ENCODE measurements around the gene WDFY1. TPM values are rescaled to one million over a fixed set of nuclear protein-coding genes. Genes with fewer than 3 reads are reported as not detected.

The WDFY1 gene
- total and polyA plus RNA-seq, 2 donors from 2014 or later, result 10.4 to 38.4 TPM

DNA sequence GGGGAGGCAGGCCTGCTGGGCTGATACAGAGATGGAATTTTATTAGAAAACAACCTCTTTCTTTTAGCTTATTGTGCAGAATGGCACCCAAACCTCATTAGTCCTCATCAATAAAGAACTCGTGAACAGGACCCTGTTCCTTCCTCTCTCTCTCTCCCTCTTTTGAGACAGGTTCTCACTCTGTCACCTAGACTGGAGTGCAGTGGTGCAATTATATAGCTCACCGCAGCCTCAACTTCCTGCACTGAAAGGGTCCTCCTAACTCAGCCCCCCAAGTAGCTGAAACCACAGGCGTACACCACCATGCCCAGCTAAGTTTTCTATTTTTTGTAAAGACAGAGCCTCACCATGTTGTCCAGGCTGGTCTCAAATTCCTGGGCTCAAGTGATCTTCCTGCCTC lies 86.1 kb downstream of the WDFY1 start:
- Histone ChIP-seq H3K9me3 (ENCODE audit: control insufficient read depth in 2 of 3, insufficient read depth in 1 of 3, low read length in 3 of 3) (no peaks in the 10 kb centered on the region), H3K4me1 (ENCODE audit: control insufficient read depth in 2 of 3, insufficient read depth in 2 of 3, low read depth in 1 of 3, low read length in 3 of 3) (no peaks in the 10 kb centered on the region), H3K27ac (ENCODE audit: low read depth in 2 of 2, low read length in 2 of 2) (no peak overlapping the region), H3K36me3 (ENCODE audit: control insufficient read depth in 2 of 3, insufficient read depth in 3 of 3, low read length in 3 of 3) (no peaks in the 10 kb centered on the region), H3K27me3 (ENCODE audit: control insufficient read depth, insufficient read depth, low read length) (no peaks in the 10 kb centered on the region), H3K4me3 (ENCODE audit: low read length in 3 of 3) (no peak overlapping the region), H3K9ac (ENCODE audit: low read length in 3 of 3) (no peak overlapping the region)
- TF ChIP-seq, protein P1, sequence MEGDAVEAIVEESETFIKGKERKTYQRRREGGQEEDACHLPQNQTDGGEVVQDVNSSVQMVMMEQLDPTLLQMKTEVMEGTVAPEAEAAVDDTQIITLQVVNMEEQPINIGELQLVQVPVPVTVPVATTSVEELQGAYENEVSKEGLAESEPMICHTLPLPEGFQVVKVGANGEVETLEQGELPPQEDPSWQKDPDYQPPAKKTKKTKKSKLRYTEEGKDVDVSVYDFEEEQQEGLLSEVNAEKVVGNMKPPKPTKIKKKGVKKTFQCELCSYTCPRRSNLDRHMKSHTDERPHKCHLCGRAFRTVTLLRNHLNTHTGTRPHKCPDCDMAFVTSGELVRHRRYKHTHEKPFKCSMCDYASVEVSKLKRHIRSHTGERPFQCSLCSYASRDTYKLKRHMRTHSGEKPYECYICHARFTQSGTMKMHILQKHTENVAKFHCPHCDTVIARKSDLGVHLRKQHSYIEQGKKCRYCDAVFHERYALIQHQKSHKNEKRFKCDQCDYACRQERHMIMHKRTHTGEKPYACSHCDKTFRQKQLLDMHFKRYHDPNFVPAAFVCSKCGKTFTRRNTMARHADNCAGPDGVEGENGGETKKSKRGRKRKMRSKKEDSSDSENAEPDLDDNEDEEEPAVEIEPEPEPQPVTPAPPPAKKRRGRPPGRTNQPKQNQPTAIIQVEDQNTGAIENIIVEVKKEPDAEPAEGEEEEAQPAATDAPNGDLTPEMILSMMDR (IDR thresholded peaks at IDR 0.05; ENCODE audit: borderline replicate concordance, extremely low read depth, insufficient read depth), result no peak
- intact Hi-C loops (cut with DNase I), result no loop called here
- DNase-seq (no peak), FAIRE-seq (no peak)

DNA sequence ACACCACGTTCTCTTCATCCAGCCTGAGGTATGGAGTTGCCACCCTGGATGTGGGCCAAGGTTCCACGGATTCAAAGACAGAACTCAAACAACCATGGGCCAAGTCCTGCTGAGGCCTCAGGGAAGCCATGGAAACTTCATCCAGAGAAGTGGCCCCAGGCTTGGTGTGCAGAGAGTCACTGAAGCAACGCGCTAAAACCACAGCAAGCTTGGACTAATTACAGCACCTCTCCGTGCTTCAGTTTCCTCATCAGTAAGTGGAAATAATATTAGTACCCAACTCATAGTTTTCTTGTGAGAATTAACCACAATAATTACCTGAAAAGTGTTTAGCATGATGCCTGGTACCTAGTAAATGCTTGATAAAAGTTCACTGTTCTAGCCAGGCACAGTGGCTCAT lies 88.6 kb downstream of the WDFY1 start:
- H3K4me1 ChIP-seq (ENCODE audit: control insufficient read depth in 2 of 3, insufficient read depth in 2 of 3, low read depth in 1 of 3, low read length in 3 of 3), result no peaks in the 10 kb centered on the region
- H3K27me3 ChIP-seq (ENCODE audit: control insufficient read depth, insufficient read depth, low read length), result no peaks in the 10 kb centered on the region
- intact Hi-C loops (cut with DNase I), result no loop called here
- TF ChIP-seq, protein P1 (IDR thresholded peaks at IDR 0.05; ENCODE audit: borderline replicate concordance, extremely low read depth, insufficient read depth), result no peak
- H3K9ac ChIP-seq (ENCODE audit: low read length in 3 of 3), result no peak overlapping the region
- FAIRE-seq (no peak), DNase-seq (no peak)
- H3K27ac ChIP-seq (ENCODE audit: low read depth in 2 of 2, low read length in 2 of 2), result no peak overlapping the region
- H3K36me3 ChIP-seq (ENCODE audit: control insufficient read depth in 2 of 3, insufficient read depth in 3 of 3, low read length in 3 of 3), result peaks cover 0 to 3% (median 0%) of the 10 kb centered on the region in 3 donors
- no peaks in the 10 kb centered on the region for H3K9me3 ChIP-seq (ENCODE audit: control insufficient read depth in 2 of 3, insufficient read depth in 1 of 3, low read length in 3 of 3)
- no peak overlapping the region for H3K4me3 ChIP-seq (ENCODE audit: low read length in 3 of 3)

- TF ChIP-seq, protein P1 (IDR thresholded peaks at IDR 0.05; ENCODE audit: borderline replicate concordance, extremely low read depth, insufficient read depth), result no peak
- intact Hi-C loops (cut with DNase I), result no loop called here
Observed at GRCh38 chr2:223856021-223856420, 89.1 kb downstream of the WDFY1 start.

DNA sequence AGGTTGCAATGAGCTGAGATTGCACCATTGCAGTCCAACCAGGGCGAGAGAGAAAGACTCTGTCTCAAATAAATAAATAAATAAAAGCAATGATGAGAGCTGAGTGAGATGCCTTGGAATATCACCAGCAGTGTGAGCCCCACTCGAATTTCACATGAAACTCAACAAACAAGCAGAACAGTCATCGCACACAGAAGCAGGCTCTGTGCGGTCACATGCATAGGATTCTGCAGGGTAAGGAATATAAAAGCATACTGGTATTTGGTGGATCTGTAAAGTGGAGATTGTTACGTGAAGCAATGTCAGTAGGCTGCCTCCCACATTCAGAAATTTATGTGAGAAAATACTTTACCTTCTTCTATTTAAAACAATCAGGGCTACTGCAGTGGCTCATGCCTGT lies 89.7 kb downstream of the WDFY1 start:
- no peak for FAIRE-seq
- intact Hi-C loops (cut with DNase I), result no loop called here
- Histone ChIP-seq H3K4me1 (ENCODE audit: control insufficient read depth in 2 of 3, insufficient read depth in 2 of 3, low read depth in 1 of 3, low read length in 3 of 3) (no peaks in the 10 kb centered on the region), H3K27ac (ENCODE audit: low read depth in 2 of 2, low read length in 2 of 2) (no peak overlapping the region), H3K4me3 (ENCODE audit: low read length in 3 of 3) (no peak overlapping the region), H3K9ac (ENCODE audit: low read length in 3 of 3) (no peak overlapping the region), H3K9me3 (ENCODE audit: control insufficient read depth in 2 of 3, insufficient read depth in 1 of 3, low read length in 3 of 3) (no peaks in the 10 kb centered on the region), H3K36me3 (ENCODE audit: control insufficient read depth in 2 of 3, insufficient read depth in 3 of 3, low read length in 3 of 3) (peaks cover 0 to 3% (median 0%) of the 10 kb centered on the region in 3 donors), H3K27me3 (ENCODE audit: control insufficient read depth, insufficient read depth, low read length) (no peaks in the 10 kb centered on the region)
- TF ChIP-seq, protein P1 (IDR thresholded peaks at IDR 0.05; ENCODE audit: borderline replicate concordance, extremely low read depth, insufficient read depth), result no peak
- DNase-seq, result no peak

More at GRCh38 chr2:223856021-223856420, 89.1 kb downstream of the WDFY1 start:
- H3K36me3 ChIP-seq (ENCODE audit: control insufficient read depth in 2 of 3, insufficient read depth in 3 of 3, low read length in 3 of 3), result peaks cover 0 to 3% (median 0%) of the 10 kb centered on the region in 3 donors
- no peak for FAIRE-seq
- no peak for DNase-seq
- no peak overlapping the region for H3K27ac ChIP-seq (ENCODE audit: low read depth in 2 of 2, low read length in 2 of 2)
- no peaks in the 10 kb centered on the region for H3K4me1 ChIP-seq (ENCODE audit: control insufficient read depth in 2 of 3, insufficient read depth in 2 of 3, low read depth in 1 of 3, low read length in 3 of 3)
- H3K4me3 ChIP-seq (ENCODE audit: low read length in 3 of 3), result no peak overlapping the region
- H3K9ac ChIP-seq (ENCODE audit: low read length in 3 of 3), result no peak overlapping the region
- H3K9me3 ChIP-seq (ENCODE audit: control insufficient read depth in 2 of 3, insufficient read depth in 1 of 3, low read length in 3 of 3), result no peaks in the 10 kb centered on the region
- no peaks in the 10 kb centered on the region for H3K27me3 ChIP-seq (ENCODE audit: control insufficient read depth, insufficient read depth, low read length)
